ENCODE measurements around the gene TAF4.

TAF4 gene

GRCh38 chr20:62043131-62043914, 22.4 kb downstream of the TAF4 start:
- no peak for DNase-seq

- no peak for DNase-seq
Measured at GRCh38 chr20:62042025-62042820, 23.5 kb downstream of the TAF4 start.

GRCh38 chr20:62040933-62041332, 24.7 kb downstream of the TAF4 start:
- no peak for DNase-seq

GRCh38 chr20:62040381-62040922, 25.2 kb downstream of the TAF4 start:
- no peak for DNase-seq

- DNase-seq, result no peak
Measured at GRCh38 chr20:62039738-62040137, 25.9 kb downstream of the TAF4 start.

- DNase-seq, result no peak
Measured at GRCh38 chr20:62032609-62033368, 32.9 kb downstream of the TAF4 start.

DNA sequence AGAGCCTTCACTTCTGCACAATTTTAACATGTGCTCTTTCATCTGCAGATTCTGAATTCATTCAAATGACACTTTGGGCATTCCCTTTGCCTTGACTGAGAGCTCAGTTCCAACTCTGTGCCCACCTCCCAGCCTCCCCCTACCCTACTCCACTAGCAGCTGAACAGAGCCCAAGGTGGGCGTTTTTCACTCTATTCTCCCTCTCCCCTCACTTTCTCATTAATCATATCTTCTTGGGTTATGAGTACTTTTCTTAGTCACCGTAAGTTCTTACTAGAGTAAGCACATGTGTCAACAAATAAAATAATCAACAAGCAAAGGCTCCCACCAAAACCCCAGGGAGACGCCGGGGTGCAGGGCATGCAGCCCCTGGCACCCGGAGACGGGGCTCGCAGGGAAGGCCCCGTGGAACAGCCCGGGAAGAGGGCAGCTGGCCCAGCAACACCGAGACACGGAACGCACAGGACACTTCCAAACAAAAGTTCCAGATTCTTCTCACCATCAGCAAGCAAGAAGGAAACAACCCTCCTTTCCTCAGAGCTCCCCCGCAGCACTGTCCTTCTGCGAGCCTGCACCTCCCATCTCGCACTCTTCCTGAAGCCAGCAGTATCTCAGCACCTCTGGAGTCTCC, 34.1 kb downstream of the TAF4 start:
- DNase-seq, result no peak

- peak; percentile 13 to 14 for DNase-seq
Measured at GRCh38 chr20:62030834-62031434, 34.7 kb downstream of the TAF4 start.

GRCh38 chr20:62030357-62030756, 35.3 kb downstream of the TAF4 start:
- no peak for DNase-seq

DNA sequence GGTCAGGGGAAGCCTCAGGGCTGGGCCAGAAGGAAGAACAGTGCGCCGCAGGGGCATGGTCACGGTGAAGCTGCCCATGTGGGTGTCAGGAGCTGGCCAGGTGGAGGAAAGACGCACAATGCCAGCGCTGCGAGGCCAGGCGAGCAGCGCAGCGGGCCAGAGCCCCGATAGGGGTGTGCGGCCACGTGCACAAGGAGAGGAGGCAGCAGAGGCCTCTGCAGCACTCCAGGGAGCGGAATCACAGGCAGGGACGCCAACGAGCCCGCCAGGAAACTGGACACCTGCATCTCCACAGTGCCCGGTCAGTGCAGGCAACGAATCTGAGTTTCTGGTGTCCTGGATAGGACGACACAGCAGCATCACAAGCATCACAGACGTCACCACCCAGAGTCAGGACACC, 35.7 kb downstream of the TAF4 start:
- DNase-seq, result no peak

- no peak for DNase-seq
Measured at GRCh38 chr20:62029296-62029695, 36.4 kb downstream of the TAF4 start.

DNA sequence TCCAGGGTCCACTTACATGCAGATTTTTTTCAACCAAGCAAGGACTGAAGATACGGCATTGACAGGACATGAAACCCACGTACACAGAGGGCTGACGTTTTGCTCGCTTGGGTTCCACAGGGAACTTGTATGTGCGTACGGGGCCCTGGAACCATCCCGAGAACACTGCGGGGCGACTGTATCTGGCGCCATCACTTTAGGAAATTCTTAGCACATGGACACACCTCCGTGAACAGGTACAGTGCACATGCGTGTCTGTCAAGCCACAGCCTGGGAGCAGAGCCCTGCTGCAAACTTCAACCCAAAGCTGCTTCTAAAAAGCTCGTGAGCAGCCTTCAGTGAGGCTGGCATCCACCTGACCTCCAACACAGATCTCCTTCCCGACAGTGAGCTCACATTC, 37.3 kb downstream of the TAF4 start:
- DNase-seq, result no peak

DNA sequence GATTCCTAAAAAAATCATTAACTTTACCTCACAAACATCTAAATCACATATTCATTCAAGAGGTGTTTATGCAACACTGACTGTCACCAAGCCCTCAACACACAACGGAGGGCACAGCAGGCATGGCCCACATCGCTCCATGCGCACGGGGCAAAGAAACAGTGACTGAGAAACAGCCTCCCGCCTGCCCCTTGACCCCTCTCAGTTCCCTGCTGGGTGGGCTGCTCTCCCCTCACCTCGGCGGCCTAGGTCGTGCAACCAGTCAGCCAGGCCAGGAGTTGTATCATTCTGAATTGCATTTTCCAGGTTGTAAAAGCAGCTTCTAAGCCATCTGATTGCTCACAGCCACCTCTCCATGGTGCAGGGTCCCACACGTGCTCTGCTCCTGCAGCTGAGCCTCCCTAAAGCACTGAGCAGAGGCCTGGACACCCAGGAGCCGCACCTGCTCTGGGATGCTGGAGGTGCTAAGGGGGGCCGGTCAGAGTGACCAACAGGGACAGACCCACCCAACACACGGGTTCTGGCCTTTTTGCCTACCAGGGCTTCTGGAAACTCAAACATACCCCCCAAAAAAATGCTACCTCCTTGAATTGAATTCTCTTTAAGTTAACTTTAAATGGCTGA, 37.9 kb downstream of the TAF4 start:
- no peak for DNase-seq

GRCh38 chr20:62027116-62027515, 38.6 kb downstream of the TAF4 start:
- no peak for DNase-seq

GRCh38 chr20:62026564-62026856, 39.2 kb downstream of the TAF4 start:
- DNase-seq, result no peak

DNA sequence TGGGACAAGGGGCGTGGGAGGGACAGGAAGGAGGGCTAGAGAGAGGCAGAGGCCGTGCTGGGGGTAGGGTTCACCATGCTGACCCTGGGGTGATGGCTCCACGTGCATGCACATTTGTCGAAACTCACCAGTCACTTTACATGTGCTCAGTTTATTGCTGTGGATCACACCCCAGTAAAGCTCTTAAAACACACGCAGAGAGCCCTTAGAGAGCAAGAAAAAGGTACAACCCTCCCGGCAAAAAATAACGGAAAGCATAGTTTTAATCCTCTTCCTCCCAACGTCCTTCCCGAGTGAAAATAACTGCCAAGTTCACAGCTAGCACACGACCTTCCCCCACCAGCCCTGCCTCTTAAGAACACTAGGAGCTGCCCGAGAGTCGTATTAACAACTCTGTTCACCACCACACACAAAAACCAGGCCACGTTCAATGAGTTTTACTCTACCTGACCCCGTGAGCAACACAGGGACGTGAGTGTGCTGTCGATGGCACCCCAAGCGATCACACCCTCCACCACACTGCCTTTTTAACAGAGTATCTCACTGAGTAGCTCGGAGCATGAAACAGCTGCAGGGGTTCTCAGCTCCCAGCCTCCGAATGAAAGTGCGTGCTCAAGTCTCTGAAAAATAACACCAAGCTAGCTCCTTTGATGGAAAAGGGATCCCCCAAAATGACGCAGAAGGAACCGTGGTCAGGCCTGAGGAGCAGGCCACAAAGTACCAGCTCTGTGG, 39.7 kb downstream of the TAF4 start:
- peak in 1 of 2 experiments; percentile 10 for DNase-seq

GRCh38 chr20:62025394-62025793, 40.3 kb downstream of the TAF4 start:
- DNase-seq, result no peak

- no peak for DNase-seq
Measured at GRCh38 chr20:62023935-62024334, 41.7 kb downstream of the TAF4 start.

DNA sequence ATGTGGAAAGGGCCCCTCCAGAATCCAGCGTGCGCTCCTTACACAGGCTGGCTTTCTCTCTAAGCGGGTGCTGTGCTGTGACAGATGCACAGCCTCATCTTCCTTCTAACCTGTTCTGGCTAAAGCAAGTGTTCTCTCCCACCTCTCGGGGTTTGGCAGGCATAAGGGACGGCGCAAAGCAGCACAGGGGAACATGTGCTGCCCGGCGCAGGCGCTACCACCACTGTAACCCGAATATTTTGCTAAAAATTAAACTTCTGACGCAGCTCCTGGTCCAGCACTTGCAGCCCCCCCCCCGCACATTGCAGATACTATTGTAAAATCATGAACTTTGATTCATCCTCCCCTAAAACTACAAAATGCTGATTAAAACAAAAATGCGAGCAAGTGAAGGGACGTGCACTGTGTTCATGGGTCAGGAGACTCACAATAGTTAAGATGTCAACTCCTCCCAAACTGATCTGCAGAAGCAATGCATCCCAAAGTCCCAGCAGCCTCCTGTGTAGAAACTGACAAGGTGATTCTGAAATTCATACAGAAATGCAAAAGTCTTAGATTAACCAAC, 43.0 kb downstream of the TAF4 start:
- DNase-seq, result no peak

DNA sequence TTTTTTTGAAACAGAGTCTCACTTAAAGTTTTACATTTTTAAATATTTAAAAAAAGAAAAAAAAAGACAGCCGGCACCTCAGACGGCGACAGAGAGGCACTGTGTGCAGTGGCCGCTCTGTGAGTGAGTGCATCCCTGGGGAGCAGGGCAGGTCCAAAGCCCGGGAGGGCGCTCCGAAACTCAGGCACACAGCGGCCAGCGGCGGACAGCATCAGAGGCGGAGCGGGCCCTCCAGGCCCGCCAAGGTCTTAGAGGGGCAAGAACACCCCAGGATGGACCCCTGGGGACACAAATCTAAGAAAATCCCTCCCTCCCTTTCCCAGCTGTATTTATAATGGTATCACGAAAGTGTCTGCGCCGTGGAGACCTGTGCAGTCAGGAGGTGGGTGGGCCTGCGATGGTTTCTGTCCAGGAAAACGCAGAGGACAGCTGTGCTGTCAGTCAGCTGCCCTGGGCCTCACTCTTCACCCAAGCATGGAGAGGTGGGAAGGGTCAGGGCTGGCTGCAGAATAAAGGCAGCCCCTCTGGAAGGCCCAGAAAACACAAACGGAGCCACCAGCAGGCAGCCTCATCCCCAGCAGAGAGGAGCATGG, 43.8 kb downstream of the TAF4 start:
- DNase-seq, result no peak

All from activated CD4-positive, alpha-beta T cell treated with anti-CD3 and anti-CD28 coated beads, Interleukin-2, amount 50 U/mL, for 4 hours (primary cell).